Stimulated activated CD8-positive, alpha-beta memory T cell treated with anti-CD3 and anti-CD28 coated beads, Interleukin-4, amount 100 ng/mL, for 4 hours (primary cell): Measurements from ENCODE around the gene STING1.
A peak's percentile ranks its signal among the peaks of the same experiment; 100 is the strongest.
"Not testable (repeated sequence)": the region's sequence is repeated elsewhere in the genome, so short reads cannot be mapped to it uniquely, and the experiment has no call there.

Experiments used
- DNase-seq, 2 donors: peaks; one replicate each; pipeline ENCODE4 v3.0.0-alpha.2; 2020; ENCODE audit warnings: low read depth in 2 of 2, low spot score in 1 of 2

Gene STING1

GRCh38 chr5:139440416-139440815 lies 42.1 kb downstream of the STING1 start:
- DNase-seq = not testable (repeated sequence)

- DNase-seq = peak; percentile 68 to 76
Measured at GRCh38 chr5:139439013-139439903, 43.3 kb downstream of the STING1 start, which contains the start of gene DNAJC18. TSS of gene DNAJC18 (minus strand) at chr5:139439525. CDS start at chr5:139439445, 80 bp downstream.

- DNase-seq = no peak
Measured at GRCh38 chr5:139438707-139439012, 43.9 kb downstream of the STING1 start.

- no peak for DNase-seq
Measured at GRCh38 chr5:139435676-139436075, 46.9 kb downstream of the STING1 start.

GRCh38 chr5:139431706-139432105 lies 50.9 kb downstream of the STING1 start:
- no peak for DNase-seq

GRCh38 chr5:139430015-139430414 lies 52.5 kb downstream of the STING1 start:
- no peak for DNase-seq

- DNase-seq = no peak
Measured at GRCh38 chr5:139426203-139426885, 56.2 kb downstream of the STING1 start.
